GM19025 (cell line): ENCODE measurements around the gene TFCP2.

ENCODE experiments used
- ATAC-seq: cut with Tn5 transposase; IDR thresholded peaks from one replicate; pipeline ENCODE4 v1.9.1; 2021; ENCODE audit warnings: mild to moderate bottlenecking, low read depth, moderate library complexity; ENCODE audit not compliant: unreplicated experiment

The TFCP2 gene

GRCh38 chr12:51198568-51199365, 25.8 kb upstream of the TFCP2 start:
- ATAC-seq, result no peak

- ATAC-seq, result no peak
Measured at GRCh38 chr12:51197736-51198567, 25.0 kb upstream of the TFCP2 start.

DNA sequence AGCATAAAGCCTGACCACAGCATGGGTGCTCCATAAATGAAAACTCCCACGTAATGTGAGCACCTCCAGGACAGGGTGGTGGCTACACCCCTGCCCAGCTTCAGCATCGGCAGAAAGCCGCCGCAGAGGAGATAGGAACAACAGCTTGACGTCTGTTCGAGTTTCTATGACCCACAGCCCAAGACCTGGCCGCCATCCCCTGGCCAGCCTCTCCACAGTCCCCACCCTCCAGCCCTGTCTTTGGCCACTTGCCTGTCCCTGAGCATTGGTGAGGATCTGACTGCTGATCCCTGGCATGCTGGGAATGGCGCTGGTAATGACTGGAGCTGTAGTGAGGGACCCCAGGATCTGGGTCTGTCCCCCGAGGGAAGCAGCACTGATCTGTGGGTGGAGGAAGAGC, 23.6 kb upstream of the TFCP2 start:
- ATAC-seq, result no peak

GRCh38 chr12:51195841-51196240, 22.9 kb upstream of the TFCP2 start:
- no peak for ATAC-seq

- ATAC-seq, result no peak
Measured at GRCh38 chr12:51192284-51192671, 19.3 kb upstream of the TFCP2 start.

DNA sequence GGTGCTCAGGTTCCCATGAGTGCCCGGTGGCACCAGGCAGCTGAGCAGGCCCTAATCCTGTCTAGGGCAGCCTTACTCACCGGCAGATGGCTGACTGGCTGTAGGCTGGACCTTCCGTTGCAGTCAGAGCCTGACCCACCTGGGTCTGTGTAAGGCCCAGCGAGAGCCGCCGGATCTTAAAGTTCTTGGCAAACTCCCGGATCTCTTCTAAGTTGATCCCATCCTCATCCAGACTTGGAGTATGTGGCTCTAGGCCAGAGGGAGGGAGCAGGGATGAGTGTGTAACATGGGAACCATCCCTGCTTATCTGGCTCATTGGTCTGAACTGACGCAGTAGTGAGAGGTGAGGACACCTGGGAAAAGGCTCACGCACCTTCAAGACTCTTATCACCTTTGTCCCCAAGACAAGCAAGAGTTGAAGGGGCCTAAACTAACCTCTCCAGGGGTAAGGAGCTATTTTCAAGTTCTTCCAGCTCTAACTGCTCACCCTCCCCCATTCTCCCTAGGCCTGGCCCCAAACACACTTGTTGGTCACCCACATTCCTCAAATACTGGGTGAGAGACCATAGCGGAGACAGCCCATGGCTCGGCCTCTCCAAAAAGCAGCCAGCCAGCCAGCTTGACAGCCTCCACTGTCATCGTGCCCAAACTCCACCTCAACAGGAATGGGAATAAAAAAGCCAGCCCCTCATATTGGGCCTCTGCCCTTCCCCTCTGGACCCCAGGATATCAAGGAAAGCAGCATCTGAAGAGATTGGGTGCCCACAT, 18.8 kb upstream of the TFCP2 start:
- no peak for ATAC-seq

- ATAC-seq, result no peak
Measured at GRCh38 chr12:51190820-51191219, 17.9 kb upstream of the TFCP2 start.

DNA sequence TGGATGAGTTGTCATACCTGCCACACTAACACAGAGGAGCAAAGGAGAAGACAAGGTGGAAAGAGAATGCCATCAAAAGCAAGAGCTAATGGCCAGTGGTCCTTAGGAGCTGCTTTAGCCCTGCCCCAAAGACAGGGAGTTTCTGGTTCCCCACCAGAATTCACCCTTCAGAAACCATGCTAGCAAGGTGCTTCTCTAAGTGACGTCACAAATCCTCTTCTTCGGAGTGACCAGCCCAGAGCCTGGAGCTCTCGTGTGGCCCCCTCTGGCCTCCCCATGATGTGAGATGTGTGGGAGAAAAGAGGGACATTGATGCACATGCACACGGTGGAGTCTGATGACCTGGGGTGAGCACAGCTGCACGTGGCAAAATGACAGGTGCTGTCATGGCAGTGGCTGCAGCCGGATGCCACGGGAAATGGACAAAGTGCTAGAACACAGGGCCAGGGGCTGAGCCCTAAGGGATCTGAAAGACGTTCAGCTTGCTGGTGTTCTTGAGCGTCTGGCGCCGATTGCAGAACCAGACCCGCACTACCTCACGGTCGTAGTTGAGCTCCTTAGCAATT, 16.9 kb upstream of the TFCP2 start:
- no peak for ATAC-seq

- ATAC-seq, result peak; percentile 62
Measured at GRCh38 chr12:51188359-51189051, 15.6 kb upstream of the TFCP2 start.

- no peak for ATAC-seq
Measured at GRCh38 chr12:51187370-51187987, 14.5 kb upstream of the TFCP2 start.

- no peak for ATAC-seq
Measured at GRCh38 chr12:51186465-51187085, 13.6 kb upstream of the TFCP2 start.

DNA sequence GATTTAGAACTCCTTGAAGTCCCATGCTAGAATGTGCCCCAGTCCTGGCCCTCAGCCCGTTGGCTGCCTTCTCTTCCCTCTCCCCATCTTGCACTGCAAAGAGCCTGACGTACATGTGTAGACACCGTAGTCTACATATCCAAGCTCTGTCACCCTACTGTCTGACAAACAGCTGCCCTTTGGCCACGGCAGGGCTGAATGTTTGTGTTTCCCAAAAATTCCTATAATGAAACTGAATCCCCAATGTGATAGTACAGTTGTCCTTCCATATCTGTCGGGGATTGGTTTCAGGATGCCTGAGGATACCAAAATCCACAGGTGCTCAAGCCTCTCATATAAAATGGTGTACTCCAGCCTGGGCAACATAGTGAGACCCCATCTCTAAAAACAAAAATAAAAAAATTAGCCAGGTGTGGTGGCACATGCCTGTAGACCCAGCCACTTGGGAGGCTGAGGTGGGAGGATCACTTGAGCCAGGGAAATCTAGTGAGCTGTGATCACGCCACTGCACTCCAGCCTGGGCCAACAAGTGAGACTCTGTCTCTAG, 12.3 kb upstream of the TFCP2 start:
- ATAC-seq, result no peak

GRCh38 chr12:51183816-51184215, 10.9 kb upstream of the TFCP2 start:
- no peak for ATAC-seq

GRCh38 chr12:51183349-51183748, 10.4 kb upstream of the TFCP2 start:
- ATAC-seq, result no peak

DNA sequence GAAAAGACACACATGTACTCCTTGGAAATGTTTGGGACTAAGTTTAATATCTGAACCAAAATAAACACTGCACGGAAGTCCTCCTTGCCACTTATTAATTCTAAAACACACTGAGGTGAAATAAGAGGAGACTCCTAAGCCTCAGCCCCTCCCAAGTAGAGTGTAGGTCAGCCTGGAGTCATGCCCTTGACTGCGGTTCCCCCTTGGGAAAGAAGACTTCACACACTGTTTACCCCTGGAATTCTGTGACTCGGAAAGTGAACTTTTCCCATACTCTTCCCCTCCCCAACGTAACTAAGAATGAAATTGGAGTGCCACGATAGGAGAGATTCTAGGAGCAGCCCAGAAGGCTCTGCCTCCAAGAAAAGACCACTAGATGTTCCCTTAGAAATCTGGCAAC, 8.6 kb upstream of the TFCP2 start:
- ATAC-seq, result no peak

DNA sequence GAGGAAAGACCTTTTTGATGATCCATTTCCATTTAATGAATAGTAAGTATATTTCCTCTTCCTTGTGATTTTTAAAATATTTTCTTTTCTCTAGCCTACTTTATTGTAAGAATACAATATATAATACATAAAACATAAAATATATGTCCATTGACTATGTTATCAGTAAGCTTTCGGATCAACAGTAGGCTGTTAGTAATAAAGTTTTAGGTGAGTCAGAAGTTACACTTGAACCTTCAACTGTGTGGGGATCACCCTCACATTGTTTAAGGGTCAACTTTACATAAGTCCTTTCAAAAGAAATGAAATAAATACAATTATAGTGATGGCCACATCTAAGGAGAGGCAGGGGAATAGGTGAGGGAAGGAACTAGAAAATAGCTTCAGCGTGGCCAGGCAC, 5.0 kb upstream of the TFCP2 start:
- ATAC-seq, result no peak

GRCh38 chr12:51174501-51174900, 1.6 kb upstream of the TFCP2 start:
- no peak for ATAC-seq

DNA sequence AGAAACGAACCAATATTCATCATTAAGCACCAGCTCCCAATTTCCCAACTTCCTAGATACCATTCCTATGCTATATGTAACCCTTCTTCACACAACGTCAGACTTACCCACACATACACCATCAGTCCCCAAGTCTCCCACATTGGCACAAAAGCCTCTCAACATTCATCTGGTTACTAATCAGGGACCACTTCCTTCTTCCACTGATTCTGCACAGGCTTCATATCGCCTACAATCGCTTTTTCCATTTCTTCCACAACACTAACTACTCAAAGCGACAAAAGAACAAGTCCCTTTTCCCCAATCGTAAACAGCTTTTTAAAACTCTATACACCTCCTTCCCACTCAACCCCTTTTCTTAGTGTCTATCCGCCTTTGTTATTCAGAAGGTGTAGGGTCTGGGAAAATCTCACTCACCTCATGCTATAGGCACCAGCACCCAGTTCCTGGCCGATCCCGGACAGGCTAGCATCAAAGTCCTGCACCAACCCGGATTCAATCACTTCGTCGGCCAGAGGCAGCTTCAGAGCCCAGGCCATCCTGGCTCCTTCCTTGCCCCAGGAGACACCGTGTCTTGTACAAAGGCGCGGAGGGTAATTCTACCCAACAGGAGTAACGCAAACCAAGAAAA, 936 bp downstream of the TFCP2 start:
- ATAC-seq, result no peak

- ATAC-seq, result no peak
Measured at GRCh38 chr12:51163795-51164194, 9.1 kb downstream of the TFCP2 start.
